ENCODE measurements around the gene PLXNA2. TPM values are rescaled to one million over a fixed set of nuclear protein-coding genes. Genes with fewer than 3 reads are reported as not detected.

Gene PLXNA2
- total and polyA plus RNA-seq, 3 donors from 2014 or later, result 4.1 to 5.5 (median 4.7) TPM

DNA sequence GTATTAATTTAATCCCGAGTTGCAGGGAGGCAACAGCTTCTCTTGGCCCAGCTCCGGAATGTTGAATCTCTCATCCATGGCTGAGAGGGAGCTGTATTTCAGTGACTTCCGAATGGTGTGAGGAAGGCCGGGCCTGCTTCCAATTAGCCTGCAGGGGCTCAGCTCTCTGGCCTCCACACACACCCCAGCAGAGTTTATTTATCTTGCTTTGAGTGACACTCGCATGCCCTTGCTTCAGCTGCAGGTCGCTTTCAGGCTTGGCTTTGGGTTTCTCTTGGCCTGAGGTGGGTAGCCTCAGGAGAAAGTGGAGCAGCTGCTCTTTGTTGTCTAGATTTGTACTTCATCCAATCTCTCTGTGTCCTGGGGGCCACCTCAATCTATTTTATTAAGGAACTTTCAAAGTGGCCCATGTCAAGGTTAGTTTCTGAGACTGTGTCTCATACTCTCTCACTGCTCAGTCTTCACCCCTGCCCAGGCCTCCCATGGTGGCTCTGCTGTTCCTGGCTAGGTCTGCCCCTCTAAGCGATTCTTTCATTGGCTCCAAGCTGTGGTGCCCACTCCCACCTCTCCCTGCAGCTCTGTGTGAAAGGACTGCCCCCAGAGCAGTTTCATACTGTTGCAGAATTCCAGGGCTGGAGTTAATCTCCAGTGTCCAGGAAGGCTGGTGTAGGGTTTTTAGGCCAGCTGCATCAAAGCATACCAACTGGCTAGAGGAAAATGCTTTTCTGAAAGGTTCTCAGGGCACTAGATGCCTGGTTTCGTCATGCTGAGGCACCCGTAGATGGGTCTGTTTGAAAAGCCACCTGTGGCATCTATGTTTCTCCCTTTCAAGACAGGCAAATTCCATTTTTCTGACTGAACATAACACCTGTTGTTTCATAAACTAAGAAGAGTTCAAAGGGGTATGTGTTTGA is 153.5 kb downstream of the PLXNA2 start:
- peaks cover 12% of the 10 kb centered on the region for H3K4me1 ChIP-seq
- H3K9me3 ChIP-seq, result no peaks in the 10 kb centered on the region
- H3K36me3 ChIP-seq (ENCODE audit: low read depth, missing control alignments), result no peaks in the 10 kb centered on the region
- H3K4me3 ChIP-seq, result no peak overlapping the region
- DNase-seq, result peak; percentile 25
- no peaks in the 10 kb centered on the region for H3K27me3 ChIP-seq
- intact Hi-C loops (cut with DNase I; ENCODE audit: low total_unique reads), result no loop called here
- no peak overlapping the region for H3K27ac ChIP-seq
- 59 to 68% methylated on average over 9 of the region's 9 CpGs for WGBS, 2 donors
- TF ChIP-seq, protein P1, sequence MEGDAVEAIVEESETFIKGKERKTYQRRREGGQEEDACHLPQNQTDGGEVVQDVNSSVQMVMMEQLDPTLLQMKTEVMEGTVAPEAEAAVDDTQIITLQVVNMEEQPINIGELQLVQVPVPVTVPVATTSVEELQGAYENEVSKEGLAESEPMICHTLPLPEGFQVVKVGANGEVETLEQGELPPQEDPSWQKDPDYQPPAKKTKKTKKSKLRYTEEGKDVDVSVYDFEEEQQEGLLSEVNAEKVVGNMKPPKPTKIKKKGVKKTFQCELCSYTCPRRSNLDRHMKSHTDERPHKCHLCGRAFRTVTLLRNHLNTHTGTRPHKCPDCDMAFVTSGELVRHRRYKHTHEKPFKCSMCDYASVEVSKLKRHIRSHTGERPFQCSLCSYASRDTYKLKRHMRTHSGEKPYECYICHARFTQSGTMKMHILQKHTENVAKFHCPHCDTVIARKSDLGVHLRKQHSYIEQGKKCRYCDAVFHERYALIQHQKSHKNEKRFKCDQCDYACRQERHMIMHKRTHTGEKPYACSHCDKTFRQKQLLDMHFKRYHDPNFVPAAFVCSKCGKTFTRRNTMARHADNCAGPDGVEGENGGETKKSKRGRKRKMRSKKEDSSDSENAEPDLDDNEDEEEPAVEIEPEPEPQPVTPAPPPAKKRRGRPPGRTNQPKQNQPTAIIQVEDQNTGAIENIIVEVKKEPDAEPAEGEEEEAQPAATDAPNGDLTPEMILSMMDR (IDR thresholded peaks at IDR 0.05), result no peak
- no peak for TF ChIP-seq POLR2A (IDR thresholded peaks at IDR 0.05)

DNA sequence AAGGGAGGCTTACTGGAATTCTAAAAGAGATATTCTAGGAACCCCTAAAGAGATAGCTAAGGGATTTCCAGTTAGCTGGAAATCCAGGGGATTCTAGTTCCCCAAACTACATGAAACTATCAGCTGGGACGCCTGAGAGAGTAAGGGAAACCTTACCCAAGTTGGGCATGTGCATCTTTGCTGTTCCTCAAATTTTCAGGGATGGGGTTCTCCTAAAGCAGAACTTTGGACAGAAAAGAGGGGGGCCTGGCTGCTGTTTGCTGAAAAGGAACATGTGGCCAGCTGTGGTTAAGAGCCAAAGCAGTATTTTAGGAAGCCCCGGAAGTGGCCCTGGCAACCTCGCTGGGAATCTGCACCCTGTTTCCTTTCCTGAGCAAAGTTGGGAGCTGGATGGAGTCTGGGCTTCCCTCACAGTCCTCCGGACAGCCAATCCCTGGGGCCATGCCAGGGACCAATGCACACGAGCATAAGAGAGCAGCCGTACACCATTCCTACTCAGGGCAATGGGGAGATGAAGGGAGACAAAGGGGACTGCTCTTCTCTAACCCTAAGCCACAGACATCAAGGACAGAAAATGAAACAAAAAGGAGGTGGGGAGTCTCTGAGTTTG is 154.3 kb downstream of the PLXNA2 start:
- Histone ChIP-seq H3K27ac (no peak overlapping the region), H3K4me1 (peaks cover 12% of the 10 kb centered on the region), H3K9me3 (no peaks in the 10 kb centered on the region), H3K4me3 (no peak overlapping the region), H3K36me3 (ENCODE audit: low read depth, missing control alignments) (no peaks in the 10 kb centered on the region), H3K27me3 (no peaks in the 10 kb centered on the region)
- intact Hi-C loops (cut with DNase I; ENCODE audit: low total_unique reads), result no loop called here
- WGBS, 2 donors, result 43 to 46% methylated on average over 5 to 6 of the region's 6 CpGs
- no peak for TF ChIP-seq POLR2A (IDR thresholded peaks at IDR 0.05)
- TF ChIP-seq, protein P1 (IDR thresholded peaks at IDR 0.05), result no peak
- DNase-seq, result peak; percentile 17

DNA sequence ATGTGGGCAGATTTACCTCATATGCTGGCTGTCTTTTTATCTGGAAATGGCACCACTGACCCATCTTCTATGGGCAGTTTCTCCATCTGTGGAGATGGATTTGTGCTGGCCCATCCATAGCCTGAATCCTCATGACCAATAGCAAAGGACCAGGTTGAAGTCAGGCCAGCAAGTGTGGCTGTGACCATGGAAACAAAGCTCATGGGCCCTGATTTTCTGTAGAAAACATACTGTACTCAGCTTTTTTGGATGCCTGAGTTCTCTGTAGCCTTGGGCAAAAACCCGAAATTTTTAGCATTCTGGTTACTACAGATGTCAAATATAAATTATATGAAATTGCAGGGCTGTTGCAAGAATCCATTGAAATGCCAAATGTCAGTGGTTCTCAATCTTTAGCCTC is 155.0 kb downstream of the PLXNA2 start:
- Histone ChIP-seq H3K36me3 (ENCODE audit: low read depth, missing control alignments) (no peaks in the 10 kb centered on the region), H3K9me3 (no peaks in the 10 kb centered on the region)
- intact Hi-C loops (cut with DNase I; ENCODE audit: low total_unique reads), result no loop called here

DNA sequence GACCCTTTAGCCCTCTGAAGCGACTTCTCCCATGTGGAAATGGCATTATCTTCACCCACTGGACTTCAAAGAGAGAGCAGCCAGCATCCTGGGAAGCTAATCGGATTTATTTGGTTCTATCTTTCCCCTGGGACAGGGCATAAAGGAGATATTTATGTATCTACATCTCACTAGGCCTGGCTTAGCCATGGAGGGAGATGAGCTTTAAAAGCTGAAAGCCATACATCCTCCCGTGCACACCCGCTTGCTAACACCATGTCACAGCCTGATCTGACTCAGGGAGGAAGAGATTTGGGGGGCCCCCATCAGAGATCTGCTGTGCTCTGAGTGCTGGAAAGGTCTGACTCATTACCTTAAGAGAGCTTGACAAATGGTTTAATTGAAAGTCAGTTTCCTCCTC is 155.9 kb downstream of the PLXNA2 start:
- intact Hi-C loops (cut with DNase I; ENCODE audit: low total_unique reads), result no loop called here

More for the DNA sequence above, 155.0 kb downstream of the PLXNA2 start:
- 45 to 71% methylated on average over 1 of the region's 1 CpG for WGBS, 2 donors
- Histone ChIP-seq H3K27ac (no peak overlapping the region), H3K27me3 (no peaks in the 10 kb centered on the region), H3K4me3 (no peak overlapping the region), H3K4me1 (peaks cover 12% of the 10 kb centered on the region)
- DNase-seq, result peak; percentile 70
- no peak for TF ChIP-seq POLR2A (IDR thresholded peaks at IDR 0.05)
- TF ChIP-seq, protein P1 (IDR thresholded peaks at IDR 0.05), result no peak

More for the DNA sequence above, 155.9 kb downstream of the PLXNA2 start:
- Histone ChIP-seq H3K4me1 (peaks cover 12% of the 10 kb centered on the region), H3K27me3 (no peaks in the 10 kb centered on the region), H3K27ac (no peak overlapping the region), H3K4me3 (no peak overlapping the region), H3K36me3 (ENCODE audit: low read depth, missing control alignments) (no peaks in the 10 kb centered on the region), H3K9me3 (no peaks in the 10 kb centered on the region)
- TF ChIP-seq, protein P1 (IDR thresholded peaks at IDR 0.05), result no peak
- no peak for TF ChIP-seq POLR2A (IDR thresholded peaks at IDR 0.05)
- DNase-seq, result no peak
- 83 to 86% methylated on average over 4 of the region's 4 CpGs for WGBS, 2 donors
